Right atrium auricular region (tissue), 2 donors: Measurements from ENCODE around the gene SLC4A5. TPM values are rescaled to one million over a fixed set of nuclear protein-coding genes. Genes with fewer than 3 reads are reported as not detected.

Experiments used
- DNase-seq: peaks from one replicate; pipeline ENCODE4 v3.0.0-alpha.2; 2019; ENCODE audit warnings: low spot score
- H3K27ac ChIP-seq, 2 donors: fragments of 200-600 bp; sonication (generic); 1 replicate in 1 of 2; 2 replicates in 1 of 2; pipeline ENCODE4 v1.5.1; 2016 to 2019
- H3K27me3 ChIP-seq, 2 donors: fragments of 200-600 bp; sonication (generic); one replicate each; pipeline versions ENCODE4 v1.5.1 to v1.6.0; 2017 to 2019
- H3K36me3 ChIP-seq: fragments of 200-600 bp; sonication (generic); one replicate; pipeline ENCODE4 v1.5.1; 2016
- H3K4me1 ChIP-seq, 2 donors: fragments of 200-600 bp; sonication (generic); one replicate each; pipeline versions ENCODE4 v1.5.1 to v1.6.0; 2017 to 2019
- H3K4me3 ChIP-seq, 2 donors: fragments of 200-600 bp; sonication (generic); 1 replicate in 1 of 2; 2 replicates in 1 of 2; pipeline ENCODE4 v1.5.1; 2017 to 2019; ENCODE audit warnings: mild to moderate bottlenecking in 1 of 2, moderate library complexity in 1 of 2
- H3K9me3 ChIP-seq, 2 donors: fragments of 200-600 bp; sonication (generic); one replicate each; pipeline ENCODE4 v1.5.1; 2019
- total RNA-seq, 2 donors: library from RNA; depleted of rRNA; stranded (reverse); fragments of >200 nt; gene quantifications; one replicate each; pipeline ENCODE4 v1.1.0, GENCODE V29; 2016
- TF ChIP-seq, protein P1 (sequence below), 2 donors: fragments of 200-600 bp; sonication (generic); IDR thresholded peaks; one replicate each; pipeline ENCODE4 v1.5.1; 2019; ENCODE audit warnings: antibody characterized with exemption in 2 of 2

The SLC4A5 gene
- total RNA-seq, 2 donors from 2014 or later = 0.28 to 1.3 TPM

DNA sequence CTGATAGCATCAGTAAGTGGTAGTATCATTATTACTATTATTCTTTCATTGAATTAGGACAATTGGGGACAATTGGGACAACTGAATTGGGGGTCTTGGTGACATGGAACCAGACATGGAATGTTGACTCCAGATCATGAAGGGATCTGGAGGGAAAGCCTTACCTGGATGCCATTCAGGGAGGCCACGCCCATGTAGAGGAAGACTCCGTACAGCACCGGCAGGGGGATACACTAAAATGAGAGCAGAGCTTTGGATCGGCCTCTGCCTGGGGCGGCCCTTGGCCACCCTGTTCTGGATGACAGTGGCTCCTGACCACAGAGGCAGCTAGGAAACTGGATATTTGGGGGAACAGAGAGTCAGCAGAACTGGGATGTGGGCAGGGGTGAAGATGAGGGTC is 115.6 kb downstream of the SLC4A5 start:
- Histone ChIP-seq H3K4me1 (peaks cover 0 to 9% of the 10 kb centered on the region in 2 donors), H3K27me3 (no peaks in the 10 kb centered on the region), H3K27ac (no peak overlapping the region), H3K36me3 (no peaks in the 10 kb centered on the region), H3K9me3 (no peaks in the 10 kb centered on the region), H3K4me3 (no peak overlapping the region)
- TF ChIP-seq, protein P1, sequence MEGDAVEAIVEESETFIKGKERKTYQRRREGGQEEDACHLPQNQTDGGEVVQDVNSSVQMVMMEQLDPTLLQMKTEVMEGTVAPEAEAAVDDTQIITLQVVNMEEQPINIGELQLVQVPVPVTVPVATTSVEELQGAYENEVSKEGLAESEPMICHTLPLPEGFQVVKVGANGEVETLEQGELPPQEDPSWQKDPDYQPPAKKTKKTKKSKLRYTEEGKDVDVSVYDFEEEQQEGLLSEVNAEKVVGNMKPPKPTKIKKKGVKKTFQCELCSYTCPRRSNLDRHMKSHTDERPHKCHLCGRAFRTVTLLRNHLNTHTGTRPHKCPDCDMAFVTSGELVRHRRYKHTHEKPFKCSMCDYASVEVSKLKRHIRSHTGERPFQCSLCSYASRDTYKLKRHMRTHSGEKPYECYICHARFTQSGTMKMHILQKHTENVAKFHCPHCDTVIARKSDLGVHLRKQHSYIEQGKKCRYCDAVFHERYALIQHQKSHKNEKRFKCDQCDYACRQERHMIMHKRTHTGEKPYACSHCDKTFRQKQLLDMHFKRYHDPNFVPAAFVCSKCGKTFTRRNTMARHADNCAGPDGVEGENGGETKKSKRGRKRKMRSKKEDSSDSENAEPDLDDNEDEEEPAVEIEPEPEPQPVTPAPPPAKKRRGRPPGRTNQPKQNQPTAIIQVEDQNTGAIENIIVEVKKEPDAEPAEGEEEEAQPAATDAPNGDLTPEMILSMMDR (IDR thresholded peaks at IDR 0.05) = no peak
- DNase-seq = no peak

DNA sequence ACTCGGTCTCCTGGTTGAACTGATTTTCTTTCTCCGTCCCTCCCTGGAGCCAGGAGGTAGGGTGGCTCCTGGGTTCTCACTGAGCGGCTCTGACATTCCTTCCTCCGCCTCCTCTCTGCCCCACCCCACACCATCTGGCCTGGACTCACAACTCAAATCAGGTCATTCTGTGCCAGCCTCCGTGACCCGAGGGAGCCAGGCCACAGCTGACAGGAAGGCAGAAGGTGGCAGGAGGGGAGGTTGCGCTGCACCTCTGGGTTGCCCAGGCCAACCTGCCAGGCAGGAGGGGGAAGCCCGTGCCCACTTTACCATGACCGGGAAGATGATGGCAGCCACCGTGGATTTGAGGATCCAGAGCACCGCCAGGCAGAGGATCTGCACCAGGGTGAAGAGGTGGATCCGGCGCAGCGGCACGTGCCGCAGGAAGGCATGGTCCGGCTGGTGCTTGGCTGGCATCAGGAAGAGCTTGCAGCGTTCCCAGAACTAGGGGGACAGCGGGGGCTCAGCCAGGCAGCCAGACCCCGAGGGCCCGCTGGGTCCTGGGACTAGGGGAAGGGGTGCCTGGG is 116.5 kb downstream of the SLC4A5 start:
- DNase-seq = no peak
- peaks cover 0 to 9% of the 10 kb centered on the region in 2 donors for H3K4me1 ChIP-seq
- peak overlapping the region; percentile 3 to 18 for H3K4me3 ChIP-seq
- H3K27ac ChIP-seq = peak overlapping the region; percentile 24 to 67
- H3K27me3 ChIP-seq = no peaks in the 10 kb centered on the region
- TF ChIP-seq, protein P1 (IDR thresholded peaks at IDR 0.05) = no peak
- H3K9me3 ChIP-seq = no peaks in the 10 kb centered on the region
- H3K36me3 ChIP-seq = no peaks in the 10 kb centered on the region

DNA sequence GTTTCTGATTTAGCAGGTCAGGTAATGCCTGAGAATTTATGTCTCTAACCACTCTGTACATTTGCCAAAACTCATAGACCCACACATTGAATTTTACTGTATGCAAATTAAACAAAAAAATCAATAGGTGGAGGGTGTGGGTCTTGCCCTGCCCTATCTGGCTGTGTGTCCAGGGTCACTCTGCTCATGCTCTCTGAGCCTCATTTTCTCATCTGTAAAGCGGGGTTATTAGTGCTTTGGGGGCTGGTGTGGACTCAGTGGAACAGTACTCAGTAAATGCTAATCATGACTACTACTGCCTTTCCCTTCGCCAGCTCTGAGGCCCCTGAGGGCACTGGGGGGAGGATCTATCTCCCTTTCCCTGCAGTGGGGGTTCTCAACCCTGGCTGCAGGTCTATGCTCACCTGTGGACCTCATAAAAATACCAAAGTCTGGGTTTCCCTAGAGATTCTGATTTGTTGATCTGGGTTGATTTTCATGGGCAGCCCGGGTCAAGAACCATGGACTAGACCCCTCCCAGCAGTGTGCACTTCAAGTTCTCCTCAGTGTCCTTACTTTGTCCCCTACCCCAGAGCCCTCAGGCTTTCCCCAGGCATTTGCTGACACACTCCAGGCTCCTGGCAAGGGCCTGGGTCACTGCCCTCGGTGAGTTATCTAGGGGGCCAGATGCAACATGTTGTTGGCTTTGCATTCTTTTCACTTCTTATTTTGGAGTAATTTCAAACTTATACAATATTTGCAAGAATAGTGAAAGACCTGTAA is 117.3 kb downstream of the SLC4A5 start:
- no peaks in the 10 kb centered on the region for H3K36me3 ChIP-seq
- H3K27me3 ChIP-seq = no peaks in the 10 kb centered on the region
- H3K4me3 ChIP-seq = peak overlapping the region in 1 of 2 donors; percentile 18
- H3K9me3 ChIP-seq = no peaks in the 10 kb centered on the region
- TF ChIP-seq, protein P1 (IDR thresholded peaks at IDR 0.05) = no peak
- H3K4me1 ChIP-seq = peaks cover 0 to 9% of the 10 kb centered on the region in 2 donors
- peak overlapping the region; percentile 24 to 67 for H3K27ac ChIP-seq
- DNase-seq = no peak

DNA sequence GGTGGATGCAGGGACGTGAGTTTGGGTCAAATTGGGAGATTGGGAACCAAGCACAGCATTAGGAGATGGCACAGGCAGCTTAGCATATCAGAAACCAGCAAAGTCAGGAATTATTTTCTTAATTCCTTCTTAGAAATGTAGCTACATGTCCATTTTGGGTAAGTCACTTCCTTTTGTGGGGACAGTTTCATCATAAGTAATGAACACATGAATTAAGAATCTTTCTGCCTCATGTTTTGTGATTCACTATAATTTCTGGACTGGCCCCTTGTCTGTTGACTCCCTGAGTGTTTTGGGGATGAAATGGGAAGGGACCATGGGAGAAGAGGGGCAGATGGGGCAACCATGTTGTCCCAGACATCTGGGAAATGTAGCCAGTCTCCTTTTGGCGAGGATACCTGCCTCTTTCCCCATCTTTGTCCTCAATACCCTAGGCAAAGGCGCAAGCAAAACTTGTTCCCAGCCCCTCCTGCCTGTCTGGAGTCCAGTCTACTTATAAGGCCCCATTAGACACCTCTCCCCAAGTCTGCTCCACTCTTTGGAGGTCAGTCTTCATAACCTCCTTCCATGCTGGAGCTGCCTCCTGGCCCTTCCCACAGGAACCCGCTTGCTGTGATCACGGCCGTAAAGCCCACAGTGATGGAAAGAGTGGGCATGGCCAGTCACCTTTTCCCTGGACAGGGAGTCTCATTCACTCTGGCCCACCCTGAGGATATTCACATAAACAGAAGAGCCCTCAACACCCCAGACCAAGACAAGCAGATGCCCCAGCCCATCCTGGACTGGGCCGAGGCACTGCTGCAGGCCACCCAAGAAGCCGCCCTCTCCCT is 119.1 kb downstream of the SLC4A5 start:
- no peaks in the 10 kb centered on the region for H3K36me3 ChIP-seq
- TF ChIP-seq, protein P1 (IDR thresholded peaks at IDR 0.05) = no peak
- DNase-seq = no peak

DNA sequence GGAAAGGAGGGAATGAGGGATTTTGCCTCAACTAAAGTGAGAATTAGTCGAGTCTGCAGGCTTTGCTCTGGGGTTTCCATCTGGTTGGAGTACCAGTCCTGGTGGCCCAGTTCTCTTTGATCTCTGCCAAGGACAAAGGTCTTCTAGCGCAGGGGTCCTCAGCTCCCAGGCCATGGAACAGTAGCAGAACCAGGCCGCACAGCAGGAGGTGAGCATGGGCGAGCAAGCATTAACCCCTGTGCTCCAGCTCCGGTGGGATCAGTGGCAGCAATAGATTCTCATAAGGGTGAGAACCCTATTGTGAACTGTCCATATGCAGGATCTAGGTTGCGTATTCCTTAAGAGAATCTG is 120.9 kb downstream of the SLC4A5 start:
- TF ChIP-seq, protein P1 (IDR thresholded peaks at IDR 0.05) = no peak
- H3K27me3 ChIP-seq = no peaks in the 10 kb centered on the region
- peaks cover 4% of the 10 kb centered on the region for H3K36me3 ChIP-seq

More for the DNA sequence above, 119.1 kb downstream of the SLC4A5 start:
- Histone ChIP-seq H3K4me3 (no peak overlapping the region), H3K4me1 (peaks cover 0 to 9% of the 10 kb centered on the region in 2 donors), H3K27ac (no peak overlapping the region), H3K9me3 (no peaks in the 10 kb centered on the region), H3K27me3 (no peaks in the 10 kb centered on the region)

More for the DNA sequence above, 120.9 kb downstream of the SLC4A5 start:
- Histone ChIP-seq H3K9me3 (no peaks in the 10 kb centered on the region), H3K4me3 (no peak overlapping the region), H3K27ac (no peak overlapping the region), H3K4me1 (peaks cover 0 to 9% of the 10 kb centered on the region in 2 donors)
- no peak for DNase-seq
